Choroid plexus epithelial cell (primary cell): Measurements from ENCODE around the gene C1orf232.

Source experiments
- DNase-seq: peaks from one replicate; pipeline ENCODE4 v3.0.0-alpha.2; 2010; ENCODE audit warnings: low read depth
- H3K4me3 ChIP-seq: 2 replicates; pipeline ENCODE4 v1.5.1; 2011; ENCODE audit warnings: low read depth, mild to moderate bottlenecking, control low read depth, low read length, moderate library complexity
- CTCF ChIP-seq: conservative IDR thresholded peaks from 2 replicates; pipeline ENCODE4 v1.5.1; 2011; ENCODE audit warnings: low read depth, mild to moderate bottlenecking, control low read depth, inconsistent platforms, low read length, moderate library complexity

C1orf232 gene

GRCh38 chr1:26168410-26169197 is at the start of gene C1orf232:
Gene C1orf232, minus strand, starts transcription at chr1:26168963. Its CDS starts 464 bp downstream, at chr1:26168499.
- no peak for DNase-seq
- H3K4me3 ChIP-seq = peak within 1 kb of the TSS; percentile 91
- TF ChIP-seq CTCF = no peak

GRCh38 chr1:26215246-26215645 is 46.5 kb upstream of the C1orf232 start:
- no peak for DNase-seq
- no peak overlapping the region for H3K4me3 ChIP-seq
- TF ChIP-seq CTCF = no peak

- no peak for TF ChIP-seq CTCF
- no peak for DNase-seq
- no peak overlapping the region for H3K4me3 ChIP-seq
Observed at GRCh38 chr1:26213335-26213905, 44.7 kb upstream of the C1orf232 start.

- DNase-seq = no peak
- no peak for TF ChIP-seq CTCF
- H3K4me3 ChIP-seq = no peak overlapping the region
Observed at GRCh38 chr1:26212726-26213125, 44.0 kb upstream of the C1orf232 start.

- no peak for TF ChIP-seq CTCF
- no peak overlapping the region for H3K4me3 ChIP-seq
- no peak for DNase-seq
Observed at GRCh38 chr1:26210147-26210870, 41.5 kb upstream of the C1orf232 start.

- no peak overlapping the region for H3K4me3 ChIP-seq
- no peak for TF ChIP-seq CTCF
- DNase-seq = no peak
Observed at GRCh38 chr1:26203642-26204318, 35.0 kb upstream of the C1orf232 start.
